ENCODE data around the gene KLK14. TPM values are rescaled to one million over a fixed set of nuclear protein-coding genes. Genes with fewer than 3 reads are reported as not detected.

KLK14 gene
- total and polyA plus RNA-seq, 2 experiments from 2014 or later = not detected

GRCh38 chr19:51098365-51099046 lies 15.8 kb upstream of the KLK14 start:
- no peaks in the 10 kb centered on the region for H3K9me2 ChIP-seq (ENCODE audit: insufficient read depth)
- H4K20me1 ChIP-seq (ENCODE audit: insufficient read depth) = no peaks in the 10 kb centered on the region
- DNase-seq = no peak
- no peak overlapping the region for H2AFZ ChIP-seq
- WGBS, 2 experiments (ENCODE audit: low coverage in 1 of 2, low lambda C conversion rate in 2 of 2, missing lambda C conversion rate in 2 of 2) = 86 to 100% methylated on average over 15 to 78 of the region's 78 CpGs
- no peaks in the 10 kb centered on the region for H3K27me3 ChIP-seq (replicated peaks; ENCODE audit: insufficient read depth)
- no peak overlapping the region for H3K4me3 ChIP-seq
- in situ Hi-C loops (cut with MboI) = no loop called here
- no peak overlapping the region for H3K9ac ChIP-seq
- H3K9me3 ChIP-seq (ENCODE audit: low read depth) = no peaks in the 10 kb centered on the region
- H3K79me2 ChIP-seq (ENCODE audit: insufficient read depth) = peaks cover 34% of the 10 kb centered on the region
- no peak overlapping the region for H3K27ac ChIP-seq
- peaks cover 5% of the 10 kb centered on the region; the same call in 1 of the 2 replicates for H3K36me3 ChIP-seq (ENCODE audit: low read depth)
- no peaks in the 10 kb centered on the region for H3F3A ChIP-seq (ENCODE audit: insufficient read depth)
- H3K4me1 ChIP-seq (ENCODE audit: insufficient read depth) = no peaks in the 10 kb centered on the region
- no peak for TF ChIP-seq EZH2 (IDR thresholded peaks at IDR 0.05; ENCODE audit: insufficient read depth, poor library complexity, severe bottlenecking)
- no peak for TF ChIP-seq EZH2phosphoT487 (IDR thresholded peaks at IDR 0.05; ENCODE audit: insufficient read depth, low read depth)
- H3K4me2 ChIP-seq (ENCODE audit: unreplicated experiment) = no peak overlapping the region

GRCh38 chr19:51097796-51098195 lies 15.1 kb upstream of the KLK14 start:
- H3K9ac ChIP-seq = no peak overlapping the region
- H3K36me3 ChIP-seq (ENCODE audit: low read depth) = peaks cover 2% of the 10 kb centered on the region; the same call in 1 of the 2 replicates
- H3K27me3 ChIP-seq (replicated peaks; ENCODE audit: insufficient read depth) = no peaks in the 10 kb centered on the region
- H3K9me2 ChIP-seq (ENCODE audit: insufficient read depth) = no peaks in the 10 kb centered on the region
- H3K4me2 ChIP-seq (ENCODE audit: unreplicated experiment) = no peak overlapping the region
- no peak for TF ChIP-seq EZH2phosphoT487 (IDR thresholded peaks at IDR 0.05; ENCODE audit: insufficient read depth, low read depth)
- TF ChIP-seq EZH2 (IDR thresholded peaks at IDR 0.05; ENCODE audit: insufficient read depth, poor library complexity, severe bottlenecking) = no peak
- 86 to 88% methylated on average over 18 to 20 of the region's 20 CpGs for WGBS, 2 experiments (ENCODE audit: low coverage in 1 of 2, low lambda C conversion rate in 2 of 2, missing lambda C conversion rate in 2 of 2)
- H3K79me2 ChIP-seq (ENCODE audit: insufficient read depth) = peaks cover 27% of the 10 kb centered on the region
- H3F3A ChIP-seq (ENCODE audit: insufficient read depth) = no peaks in the 10 kb centered on the region
- H3K4me1 ChIP-seq (ENCODE audit: insufficient read depth) = no peaks in the 10 kb centered on the region
- no peak overlapping the region for H2AFZ ChIP-seq
- in situ Hi-C loops (cut with MboI) = no loop called here
- no peaks in the 10 kb centered on the region for H4K20me1 ChIP-seq (ENCODE audit: insufficient read depth)
- DNase-seq = no peak
- H3K27ac ChIP-seq = no peak overlapping the region
- H3K4me3 ChIP-seq = no peak overlapping the region
- no peaks in the 10 kb centered on the region for H3K9me3 ChIP-seq (ENCODE audit: low read depth)

GRCh38 chr19:51097166-51097738 lies 14.6 kb upstream of the KLK14 start:
- H3K27me3 ChIP-seq (replicated peaks; ENCODE audit: insufficient read depth) = no peaks in the 10 kb centered on the region
- TF ChIP-seq EZH2phosphoT487 (IDR thresholded peaks at IDR 0.05; ENCODE audit: insufficient read depth, low read depth) (no peak), EZH2 (IDR thresholded peaks at IDR 0.05; ENCODE audit: insufficient read depth, poor library complexity, severe bottlenecking) (no peak)
- H3K4me3 ChIP-seq = no peak overlapping the region
- H2AFZ ChIP-seq = no peak overlapping the region
- no peaks in the 10 kb centered on the region for H3K9me2 ChIP-seq (ENCODE audit: insufficient read depth)
- no peak overlapping the region for H3K9ac ChIP-seq
- H3K4me2 ChIP-seq (ENCODE audit: unreplicated experiment) = no peak overlapping the region
- H3F3A ChIP-seq (ENCODE audit: insufficient read depth) = no peaks in the 10 kb centered on the region
- no peak overlapping the region for H3K27ac ChIP-seq
- 3 to 4% methylated on average over 7 to 8 of the region's 8 CpGs for WGBS, 2 experiments (ENCODE audit: low coverage in 1 of 2, low lambda C conversion rate in 2 of 2, missing lambda C conversion rate in 2 of 2)
- in situ Hi-C loops (cut with MboI) = no loop called here
- H3K4me1 ChIP-seq (ENCODE audit: insufficient read depth) = no peaks in the 10 kb centered on the region
- H3K9me3 ChIP-seq (ENCODE audit: low read depth) = no peaks in the 10 kb centered on the region
- no peaks in the 10 kb centered on the region for H4K20me1 ChIP-seq (ENCODE audit: insufficient read depth)
- DNase-seq = peak; percentile 66
- H3K36me3 ChIP-seq (ENCODE audit: low read depth) = no peaks in the 10 kb centered on the region
- peaks cover 22% of the 10 kb centered on the region for H3K79me2 ChIP-seq (ENCODE audit: insufficient read depth)

GRCh38 chr19:51096473-51097165 lies 13.9 kb upstream of the KLK14 start:
- H2AFZ ChIP-seq = no peak overlapping the region
- H3K27ac ChIP-seq = no peak overlapping the region
- no peak overlapping the region for H3K9ac ChIP-seq
- in situ Hi-C loops (cut with MboI) = no loop called here
- H3K4me3 ChIP-seq = no peak overlapping the region
- no peaks in the 10 kb centered on the region for H4K20me1 ChIP-seq (ENCODE audit: insufficient read depth)
- TF ChIP-seq EZH2phosphoT487 (IDR thresholded peaks at IDR 0.05; ENCODE audit: insufficient read depth, low read depth) (no peak), EZH2 (IDR thresholded peaks at IDR 0.05; ENCODE audit: insufficient read depth, poor library complexity, severe bottlenecking) (no peak)
- H3K4me1 ChIP-seq (ENCODE audit: insufficient read depth) = no peaks in the 10 kb centered on the region
- no peaks in the 10 kb centered on the region for H3K9me3 ChIP-seq (ENCODE audit: low read depth)
- H3K79me2 ChIP-seq (ENCODE audit: insufficient read depth) = peaks cover 16% of the 10 kb centered on the region; the same call in 1 of the 2 replicates
- H3K36me3 ChIP-seq (ENCODE audit: low read depth) = no peaks in the 10 kb centered on the region
- no peak overlapping the region for H3K4me2 ChIP-seq (ENCODE audit: unreplicated experiment)
- H3K9me2 ChIP-seq (ENCODE audit: insufficient read depth) = no peaks in the 10 kb centered on the region
- peak; percentile 20 for DNase-seq
- no peaks in the 10 kb centered on the region for H3K27me3 ChIP-seq (replicated peaks; ENCODE audit: insufficient read depth)
- 59 to 63% methylated on average over 6 of the region's 6 CpGs for WGBS, 2 experiments (ENCODE audit: low coverage in 1 of 2, low lambda C conversion rate in 2 of 2, missing lambda C conversion rate in 2 of 2)
- no peaks in the 10 kb centered on the region for H3F3A ChIP-seq (ENCODE audit: insufficient read depth)
